ENCODE data around the gene RBMS3.

The RBMS3 gene

GRCh38 chr3:29279286-29279685 is 1.6 kb upstream of the RBMS3 start:
- no peak for DNase-seq

- no peak for DNase-seq
These were observed 1.1 kb upstream of the RBMS3 start for GRCh38 chr3:29279806-29280205.

- no peak for DNase-seq
These were observed 148 bp downstream of the RBMS3 start for GRCh38 chr3:29281094-29281343.

- DNase-seq: no peak
These were observed 722 bp downstream of the RBMS3 start for GRCh38 chr3:29281344-29282241.

- DNase-seq: no peak
These were observed 1.8 kb downstream of the RBMS3 start for GRCh38 chr3:29282427-29283230.

- no peak for DNase-seq
These were observed 2.6 kb downstream of the RBMS3 start for GRCh38 chr3:29283231-29284119.

- DNase-seq: no peak
These were observed 3.6 kb downstream of the RBMS3 start for GRCh38 chr3:29284497-29284896.

- DNase-seq: no peak
These were observed 4.7 kb downstream of the RBMS3 start for GRCh38 chr3:29285471-29286071.

GRCh38 chr3:29286478-29287240 is 5.8 kb downstream of the RBMS3 start:
- DNase-seq: no peak

GRCh38 chr3:29290596-29290995 is 9.7 kb downstream of the RBMS3 start:
- DNase-seq: no peak

- no peak for DNase-seq
These were observed 10.6 kb downstream of the RBMS3 start for GRCh38 chr3:29291260-29291981.

- no peak for DNase-seq
These were observed 11.1 kb downstream of the RBMS3 start for GRCh38 chr3:29291982-29292363.

GRCh38 chr3:29293421-29293820 is 12.6 kb downstream of the RBMS3 start:
- DNase-seq: no peak

- DNase-seq: no peak
These were observed 17.1 kb downstream of the RBMS3 start for GRCh38 chr3:29297998-29298397.

GRCh38 chr3:29301332-29302019 is 20.6 kb downstream of the RBMS3 start:
- no peak for DNase-seq

- DNase-seq: no peak
These were observed 21.7 kb downstream of the RBMS3 start for GRCh38 chr3:29302619-29303018.

GRCh38 chr3:29307295-29307694 is 26.4 kb downstream of the RBMS3 start:
- no peak for DNase-seq

GRCh38 chr3:29310865-29311264 is 30.0 kb downstream of the RBMS3 start:
- no peak for DNase-seq

- DNase-seq: no peak
These were observed 30.9 kb downstream of the RBMS3 start for GRCh38 chr3:29311795-29312194.

- DNase-seq: no peak
These were observed 31.5 kb downstream of the RBMS3 start for GRCh38 chr3:29312395-29312794.

GRCh38 chr3:29312960-29313452 is 32.1 kb downstream of the RBMS3 start:
- no peak for DNase-seq

Measured in CD4-positive, alpha-beta T cell treated with Interferon gamma for 1 hour (primary cell).